ENCODE results near the gene RBPJ.

Gene RBPJ

GRCh38 chr4:26360273-26360672 is 39.5 kb downstream of the RBPJ start:
- H3K9me3 ChIP-seq (ENCODE audit: low read length) = no peaks in the 10 kb centered on the region
- no peak overlapping the region for H3K4me3 ChIP-seq (ENCODE audit: low read length)
- H2AFZ ChIP-seq (ENCODE audit: low read depth, low read length) = no peak overlapping the region
- no peaks in the 10 kb centered on the region for H3K36me3 ChIP-seq (ENCODE audit: insufficient read depth, low read length)
- H3K27me3 ChIP-seq (ENCODE audit: insufficient read depth, low read length) = no peaks in the 10 kb centered on the region
- no peaks in the 10 kb centered on the region for H3K4me1 ChIP-seq (ENCODE audit: insufficient read depth, low read length)

DNA sequence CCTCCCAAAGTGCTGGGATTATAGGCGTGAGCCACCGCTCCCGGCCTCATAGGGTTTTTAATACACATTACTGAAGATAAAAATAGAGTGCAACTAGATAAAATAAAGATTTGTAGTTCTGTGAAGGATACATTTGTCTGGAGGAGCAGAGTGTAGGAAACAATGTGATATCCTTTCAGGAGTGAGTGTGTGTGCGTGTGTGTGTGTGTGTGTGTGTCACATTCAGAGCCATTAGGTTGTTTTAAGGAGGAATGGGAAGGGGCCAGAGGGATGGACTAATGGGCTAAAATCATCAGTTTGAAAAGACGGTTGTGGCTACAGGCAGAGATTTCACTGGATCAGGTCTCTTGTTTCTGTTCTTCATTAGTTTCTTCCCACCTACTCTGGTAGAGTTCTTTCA is 40.0 kb downstream of the RBPJ start:
- no peak overlapping the region for H3K4me3 ChIP-seq (ENCODE audit: low read length)
- no peaks in the 10 kb centered on the region for H3K36me3 ChIP-seq (ENCODE audit: insufficient read depth, low read length)
- no peaks in the 10 kb centered on the region for H3K27me3 ChIP-seq (ENCODE audit: insufficient read depth, low read length)
- no peak overlapping the region for H2AFZ ChIP-seq (ENCODE audit: low read depth, low read length)
- H3K9me3 ChIP-seq (ENCODE audit: low read length) = no peaks in the 10 kb centered on the region
- H3K4me1 ChIP-seq (ENCODE audit: insufficient read depth, low read length) = no peaks in the 10 kb centered on the region

GRCh38 chr4:26361297-26361696 is 40.5 kb downstream of the RBPJ start:
- Histone ChIP-seq H3K4me1 (ENCODE audit: insufficient read depth, low read length) (no peaks in the 10 kb centered on the region), H3K36me3 (ENCODE audit: insufficient read depth, low read length) (no peaks in the 10 kb centered on the region), H3K4me3 (ENCODE audit: low read length) (no peak overlapping the region), H3K9me3 (ENCODE audit: low read length) (no peaks in the 10 kb centered on the region), H3K27me3 (ENCODE audit: insufficient read depth, low read length) (no peaks in the 10 kb centered on the region), H2AFZ (ENCODE audit: low read depth, low read length) (no peak overlapping the region)

- no peak overlapping the region for H2AFZ ChIP-seq (ENCODE audit: low read depth, low read length)
- H3K27me3 ChIP-seq (ENCODE audit: insufficient read depth, low read length) = no peaks in the 10 kb centered on the region
- no peaks in the 10 kb centered on the region for H3K36me3 ChIP-seq (ENCODE audit: insufficient read depth, low read length)
- H3K4me3 ChIP-seq (ENCODE audit: low read length) = no peak overlapping the region
- H3K4me1 ChIP-seq (ENCODE audit: insufficient read depth, low read length) = no peaks in the 10 kb centered on the region
- H3K9me3 ChIP-seq (ENCODE audit: low read length) = no peaks in the 10 kb centered on the region
Observed at GRCh38 chr4:26362745-26363439, 42.1 kb downstream of the RBPJ start.

DNA sequence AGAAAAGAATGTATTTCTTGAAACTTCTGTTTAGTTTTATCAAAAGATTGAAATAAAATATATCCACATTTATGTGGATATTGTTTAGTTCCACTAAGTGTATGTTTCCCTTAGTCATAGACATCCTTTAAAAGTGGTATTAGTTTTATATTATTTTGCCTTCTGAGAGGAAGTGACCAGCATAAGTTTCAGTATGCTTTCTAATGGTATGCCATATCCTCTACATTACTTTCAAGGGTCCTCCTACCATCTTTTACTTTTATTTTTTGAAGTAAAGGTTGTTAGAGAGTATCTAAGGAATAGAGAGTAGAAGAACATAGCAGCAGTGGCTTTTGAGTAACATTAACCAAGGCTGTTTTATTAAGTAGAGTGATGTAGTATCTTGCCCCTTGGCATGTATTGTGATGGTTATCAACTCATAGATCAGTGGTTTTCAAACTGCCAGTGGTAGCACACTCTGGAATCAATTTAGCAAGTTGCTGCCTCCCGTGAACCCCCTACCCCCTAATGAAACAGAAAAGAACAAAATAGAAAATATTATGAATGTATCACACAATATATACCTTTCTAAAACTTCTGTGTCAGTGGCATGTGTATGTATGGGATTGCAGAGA is 44.8 kb downstream of the RBPJ start:
- Histone ChIP-seq H3K27me3 (ENCODE audit: insufficient read depth, low read length) (no peaks in the 10 kb centered on the region), H2AFZ (ENCODE audit: low read depth, low read length) (no peak overlapping the region), H3K36me3 (ENCODE audit: insufficient read depth, low read length) (no peaks in the 10 kb centered on the region), H3K4me1 (ENCODE audit: insufficient read depth, low read length) (peaks cover 10% of the 10 kb centered on the region), H3K4me3 (ENCODE audit: low read length) (no peak overlapping the region), H3K9me3 (ENCODE audit: low read length) (no peaks in the 10 kb centered on the region)

- peaks cover 10% of the 10 kb centered on the region for H3K4me1 ChIP-seq (ENCODE audit: insufficient read depth, low read length)
- no peaks in the 10 kb centered on the region for H3K9me3 ChIP-seq (ENCODE audit: low read length)
- no peak overlapping the region for H3K4me3 ChIP-seq (ENCODE audit: low read length)
- H2AFZ ChIP-seq (ENCODE audit: low read depth, low read length) = no peak overlapping the region
- H3K27me3 ChIP-seq (ENCODE audit: insufficient read depth, low read length) = no peaks in the 10 kb centered on the region
- no peaks in the 10 kb centered on the region for H3K36me3 ChIP-seq (ENCODE audit: insufficient read depth, low read length)
Observed at GRCh38 chr4:26367811-26368210, 47.0 kb downstream of the RBPJ start.

- Histone ChIP-seq H3K27me3 (ENCODE audit: insufficient read depth, low read length) (no peaks in the 10 kb centered on the region), H3K9me3 (ENCODE audit: low read length) (no peaks in the 10 kb centered on the region), H3K4me3 (ENCODE audit: low read length) (no peak overlapping the region), H3K36me3 (ENCODE audit: insufficient read depth, low read length) (no peaks in the 10 kb centered on the region), H3K4me1 (ENCODE audit: insufficient read depth, low read length) (peaks cover 10% of the 10 kb centered on the region), H2AFZ (ENCODE audit: low read depth, low read length) (no peak overlapping the region)
Observed at GRCh38 chr4:26368685-26369084, 47.9 kb downstream of the RBPJ start.

DNA sequence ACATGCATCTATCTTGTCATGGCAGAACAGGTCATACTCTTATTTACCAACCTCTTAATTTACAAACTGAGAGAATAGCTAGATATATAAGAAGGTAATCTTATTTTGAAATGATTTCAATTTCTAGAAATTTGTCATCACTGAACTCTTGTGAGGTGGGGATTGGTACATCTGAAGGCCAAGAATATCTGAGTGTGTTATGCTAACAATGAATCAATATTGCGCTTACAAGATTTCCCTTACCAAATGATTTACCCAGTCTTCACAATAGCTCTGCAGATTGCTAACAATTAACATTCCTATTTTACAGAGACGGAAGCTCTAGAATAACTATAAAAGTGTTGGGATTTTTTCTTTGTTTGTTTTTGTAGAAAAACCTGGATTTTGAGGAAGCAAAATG is 48.3 kb downstream of the RBPJ start:
- Histone ChIP-seq H3K27me3 (ENCODE audit: insufficient read depth, low read length) (no peaks in the 10 kb centered on the region), H3K4me1 (ENCODE audit: insufficient read depth, low read length) (peaks cover 10% of the 10 kb centered on the region), H3K4me3 (ENCODE audit: low read length) (no peak overlapping the region), H3K9me3 (ENCODE audit: low read length) (no peaks in the 10 kb centered on the region), H2AFZ (ENCODE audit: low read depth, low read length) (no peak overlapping the region), H3K36me3 (ENCODE audit: insufficient read depth, low read length) (no peaks in the 10 kb centered on the region)

DNA sequence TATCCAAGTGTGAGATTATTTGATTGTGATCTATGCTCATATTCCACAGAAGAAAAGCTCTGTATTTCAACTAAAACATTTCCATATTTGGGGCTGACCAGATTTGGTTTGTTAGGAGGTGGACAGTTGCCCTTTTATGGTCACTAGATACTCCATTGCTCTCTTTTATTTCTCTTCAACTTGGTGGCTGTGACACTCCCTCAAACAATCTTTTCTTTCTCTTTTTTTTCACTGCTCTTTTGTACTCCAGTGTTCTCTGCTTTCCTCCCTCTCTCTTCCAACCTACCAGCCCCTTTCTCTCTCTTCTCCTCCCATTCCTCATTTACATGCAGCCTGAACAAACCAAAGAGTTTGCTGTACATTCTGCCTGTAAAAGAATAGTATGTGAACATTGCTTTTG is 48.8 kb downstream of the RBPJ start:
- no peaks in the 10 kb centered on the region for H3K9me3 ChIP-seq (ENCODE audit: low read length)
- no peak overlapping the region for H3K4me3 ChIP-seq (ENCODE audit: low read length)
- H3K27me3 ChIP-seq (ENCODE audit: insufficient read depth, low read length) = no peaks in the 10 kb centered on the region
- H2AFZ ChIP-seq (ENCODE audit: low read depth, low read length) = no peak overlapping the region
- peaks cover 10% of the 10 kb centered on the region for H3K4me1 ChIP-seq (ENCODE audit: insufficient read depth, low read length)
- H3K36me3 ChIP-seq (ENCODE audit: insufficient read depth, low read length) = no peaks in the 10 kb centered on the region

DNA sequence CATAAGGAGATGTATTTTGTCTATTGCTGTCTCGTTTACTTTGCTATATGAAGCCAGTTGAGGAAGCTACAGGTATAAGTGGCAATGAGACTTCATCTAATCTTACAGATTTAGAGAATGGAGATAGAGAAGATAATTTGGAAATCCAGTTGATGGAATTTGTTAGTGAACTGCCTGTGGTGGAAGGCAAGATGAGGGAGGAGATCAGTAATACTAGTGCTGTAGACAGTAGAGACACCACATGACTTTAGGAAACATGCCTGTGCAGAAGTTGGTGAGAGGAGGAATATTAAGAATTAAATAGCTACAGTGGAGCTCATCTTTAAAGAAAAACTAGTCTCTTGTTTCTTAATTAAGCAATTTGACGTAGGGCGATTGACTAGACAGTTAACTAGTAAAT is 51.3 kb downstream of the RBPJ start:
- H3K4me1 ChIP-seq (ENCODE audit: insufficient read depth, low read length) = peaks cover 11% of the 10 kb centered on the region
- no peak overlapping the region for H2AFZ ChIP-seq (ENCODE audit: low read depth, low read length)
- no peaks in the 10 kb centered on the region for H3K27me3 ChIP-seq (ENCODE audit: insufficient read depth, low read length)
- no peaks in the 10 kb centered on the region for H3K9me3 ChIP-seq (ENCODE audit: low read length)
- no peak overlapping the region for H3K4me3 ChIP-seq (ENCODE audit: low read length)
- no peaks in the 10 kb centered on the region for H3K36me3 ChIP-seq (ENCODE audit: insufficient read depth, low read length)

GRCh38 chr4:26372525-26373172 is 51.8 kb downstream of the RBPJ start:
- Histone ChIP-seq H3K4me3 (ENCODE audit: low read length) (no peak overlapping the region), H3K36me3 (ENCODE audit: insufficient read depth, low read length) (no peaks in the 10 kb centered on the region)

GRCh38 chr4:26375551-26375950 is 54.7 kb downstream of the RBPJ start:
- peaks cover 2% of the 10 kb centered on the region for H3K36me3 ChIP-seq (ENCODE audit: insufficient read depth, low read length)
- peaks cover 4% of the 10 kb centered on the region for H3K4me1 ChIP-seq (ENCODE audit: insufficient read depth, low read length)
- no peaks in the 10 kb centered on the region for H3K9me3 ChIP-seq (ENCODE audit: low read length)
- no peak overlapping the region for H2AFZ ChIP-seq (ENCODE audit: low read depth, low read length)
- no peak overlapping the region for H3K4me3 ChIP-seq (ENCODE audit: low read length)
- H3K27me3 ChIP-seq (ENCODE audit: insufficient read depth, low read length) = no peaks in the 10 kb centered on the region

More at GRCh38 chr4:26372525-26373172, 51.8 kb downstream of the RBPJ start:
- H3K9me3 ChIP-seq (ENCODE audit: low read length) = no peaks in the 10 kb centered on the region
- peaks cover 14% of the 10 kb centered on the region for H3K4me1 ChIP-seq (ENCODE audit: insufficient read depth, low read length)
- H2AFZ ChIP-seq (ENCODE audit: low read depth, low read length) = no peak overlapping the region
- H3K27me3 ChIP-seq (ENCODE audit: insufficient read depth, low read length) = no peaks in the 10 kb centered on the region

Data from neuron (in vitro differentiated cells).